ENCODE results near the gene TLE1.

Gene TLE1

GRCh38 chr9:81543695-81544094, 145.7 kb downstream of the TLE1 start:
- DNase-seq (ENCODE audit: low spot score) = no peak

GRCh38 chr9:81542118-81542889, 147.0 kb downstream of the TLE1 start:
- no peak for DNase-seq (ENCODE audit: low spot score)

GRCh38 chr9:81540142-81540710, 149.1 kb downstream of the TLE1 start:
- no peak for DNase-seq (ENCODE audit: low spot score)

- DNase-seq (ENCODE audit: low spot score) = no peak
Observed at GRCh38 chr9:81539317-81539716, 150.0 kb downstream of the TLE1 start.

GRCh38 chr9:81538890-81539289, 150.5 kb downstream of the TLE1 start:
- no peak for DNase-seq (ENCODE audit: low spot score)

- no peak for DNase-seq (ENCODE audit: low spot score)
Observed at GRCh38 chr9:81537964-81538363, 151.4 kb downstream of the TLE1 start.

GRCh38 chr9:81536242-81537025, 152.9 kb downstream of the TLE1 start:
- no peak for DNase-seq (ENCODE audit: low spot score)

- no peak for DNase-seq (ENCODE audit: low spot score)
Observed at GRCh38 chr9:81535542-81536241, 153.7 kb downstream of the TLE1 start.

- DNase-seq (ENCODE audit: low spot score) = no peak
Observed at GRCh38 chr9:81534138-81534875, 155.0 kb downstream of the TLE1 start.
